ENCODE data around the gene TBL1XR1. TPM values are rescaled to one million over a fixed set of nuclear protein-coding genes. Genes with fewer than 3 reads are reported as not detected.

Gene TBL1XR1
- total RNA-seq, 1 donor from 2014 or later = 372 TPM

DNA sequence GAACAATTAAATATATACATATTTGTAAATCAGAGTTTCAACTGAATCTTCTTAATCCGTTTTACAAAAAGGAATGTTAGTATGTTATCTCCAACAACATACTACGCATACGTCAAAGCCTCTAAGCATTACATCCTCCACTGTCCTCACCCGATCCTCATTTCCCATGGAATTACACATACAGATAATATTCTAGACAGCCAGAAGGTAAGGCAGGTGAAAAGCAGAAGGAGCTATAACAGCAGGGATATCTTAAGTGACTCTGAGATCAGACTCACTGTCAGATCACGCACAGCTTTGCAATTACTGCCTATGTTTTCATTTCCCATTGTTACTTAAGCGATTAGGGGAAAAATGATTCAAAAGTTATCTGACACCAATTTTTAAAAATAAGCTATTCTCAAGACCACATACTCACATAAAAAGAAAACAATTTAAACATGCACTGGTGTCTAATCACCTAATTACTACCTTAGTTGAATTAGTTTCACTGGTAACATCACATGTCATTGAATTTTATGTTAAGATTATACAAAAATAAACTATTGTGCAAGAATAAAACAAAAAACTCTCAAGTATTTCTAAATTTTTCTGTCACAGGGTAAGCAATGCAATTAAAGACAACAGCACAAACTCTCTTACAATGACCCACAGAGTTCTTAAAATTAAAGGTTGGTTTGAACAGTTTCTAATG lies 92.8 kb downstream of the TBL1XR1 start:
- Mint-ChIP-seq H3K4me3 (no peak overlapping the region), H3K27ac (no peak overlapping the region), H3K36me3 (ENCODE audit: low read depth) (peaks cover 1% of the 10 kb centered on the region), H3K4me1 (peaks cover 60% of the 10 kb centered on the region), H3K9me3 (no peaks in the 10 kb centered on the region), H3K27me3 (no peaks in the 10 kb centered on the region)
- intact Hi-C loops (cut with micrococcal nuclease) = loop anchor here (2.0 kb wide), 1 partner anchor 16 kb away; no protein-coding TSS in a partner anchor
- TF ChIP-seq, protein P1, sequence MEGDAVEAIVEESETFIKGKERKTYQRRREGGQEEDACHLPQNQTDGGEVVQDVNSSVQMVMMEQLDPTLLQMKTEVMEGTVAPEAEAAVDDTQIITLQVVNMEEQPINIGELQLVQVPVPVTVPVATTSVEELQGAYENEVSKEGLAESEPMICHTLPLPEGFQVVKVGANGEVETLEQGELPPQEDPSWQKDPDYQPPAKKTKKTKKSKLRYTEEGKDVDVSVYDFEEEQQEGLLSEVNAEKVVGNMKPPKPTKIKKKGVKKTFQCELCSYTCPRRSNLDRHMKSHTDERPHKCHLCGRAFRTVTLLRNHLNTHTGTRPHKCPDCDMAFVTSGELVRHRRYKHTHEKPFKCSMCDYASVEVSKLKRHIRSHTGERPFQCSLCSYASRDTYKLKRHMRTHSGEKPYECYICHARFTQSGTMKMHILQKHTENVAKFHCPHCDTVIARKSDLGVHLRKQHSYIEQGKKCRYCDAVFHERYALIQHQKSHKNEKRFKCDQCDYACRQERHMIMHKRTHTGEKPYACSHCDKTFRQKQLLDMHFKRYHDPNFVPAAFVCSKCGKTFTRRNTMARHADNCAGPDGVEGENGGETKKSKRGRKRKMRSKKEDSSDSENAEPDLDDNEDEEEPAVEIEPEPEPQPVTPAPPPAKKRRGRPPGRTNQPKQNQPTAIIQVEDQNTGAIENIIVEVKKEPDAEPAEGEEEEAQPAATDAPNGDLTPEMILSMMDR (IDR thresholded peaks at IDR 0.05) = no peak
- ChIA-PET CTCF (interaction anchor here (1.4 kb wide), 1 partner anchor 93 kb away, joined by 3 read pairs; the partner anchor contains the start of gene TBL1XR1), POLR2A (interaction anchor here (0.6 kb wide), 1 partner anchor 34 kb away, joined by 3 read pairs; no protein-coding TSS in a partner anchor)
- DNase-seq = no peak
- no peak for ATAC-seq (ENCODE audit: low read depth)

DNA sequence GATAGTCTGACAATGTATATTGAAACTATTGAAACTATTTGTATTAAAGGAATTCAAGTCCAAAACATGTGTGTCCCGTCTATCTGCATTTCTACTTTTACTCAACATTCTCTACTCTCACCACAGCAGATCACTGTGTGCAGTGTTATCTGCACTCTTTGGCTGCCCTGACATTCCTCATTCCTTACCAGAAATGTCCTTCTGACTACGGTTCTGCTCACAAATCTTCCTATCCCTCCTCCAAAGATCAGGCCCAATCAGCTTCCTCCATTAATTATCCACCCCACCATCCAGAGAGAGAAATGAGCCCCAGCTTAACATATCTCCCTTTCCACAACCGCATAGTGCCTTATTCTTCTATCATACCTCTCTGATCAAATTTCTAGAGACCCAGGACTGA lies 94.7 kb downstream of the TBL1XR1 start:
- ATAC-seq (ENCODE audit: low read depth) (no peak), DNase-seq (no peak)
- Mint-ChIP-seq H3K4me3 (no peak overlapping the region), H3K9me3 (no peaks in the 10 kb centered on the region), H3K27ac (peak overlapping the region; percentile 0), H3K4me1 (peaks cover 48% of the 10 kb centered on the region), H3K36me3 (ENCODE audit: low read depth) (peaks cover 8% of the 10 kb centered on the region), H3K27me3 (no peaks in the 10 kb centered on the region)
- POLR2A ChIA-PET = no interaction called here
- TF ChIP-seq, protein P1 (IDR thresholded peaks at IDR 0.05) = no peak
- intact Hi-C loops (cut with micrococcal nuclease) = no loop called here
- CTCF ChIA-PET = no interaction called here

DNA sequence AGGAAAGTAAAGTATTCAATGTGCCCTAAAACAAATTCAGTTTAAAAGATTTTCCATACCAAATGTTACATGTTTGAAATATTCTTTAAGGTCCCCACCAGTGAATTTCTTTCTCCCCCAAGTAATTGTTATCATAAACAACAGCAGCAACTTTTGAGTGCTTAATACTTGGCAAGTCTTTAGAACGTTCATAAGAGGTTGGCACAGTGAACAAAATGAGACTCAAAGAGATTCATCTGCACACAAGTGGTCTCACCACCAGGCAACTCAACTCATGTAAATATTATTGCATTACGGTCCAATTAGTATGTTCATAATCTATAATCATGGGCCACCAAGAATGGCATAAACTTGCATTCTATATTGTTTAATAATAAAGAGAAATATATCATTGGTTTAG lies 98.7 kb downstream of the TBL1XR1 start:
- no peak overlapping the region for H3K27ac Mint-ChIP-seq
- ATAC-seq (ENCODE audit: low read depth) = no peak
- peaks cover 7% of the 10 kb centered on the region for H3K9me3 Mint-ChIP-seq
- DNase-seq = no peak
- peaks cover 30% of the 10 kb centered on the region for H3K4me1 Mint-ChIP-seq
- POLR2A ChIA-PET = no interaction called here
- CTCF ChIA-PET = no interaction called here
- intact Hi-C loops (cut with micrococcal nuclease) = loop anchor here (5.0 kb wide), 1 partner anchor 36 kb away; no protein-coding TSS in a partner anchor
- peaks cover 38% of the 10 kb centered on the region for H3K36me3 Mint-ChIP-seq (ENCODE audit: low read depth)
- TF ChIP-seq, protein P1 (IDR thresholded peaks at IDR 0.05) = no peak
- H3K4me3 Mint-ChIP-seq = no peak overlapping the region
- no peaks in the 10 kb centered on the region for H3K27me3 Mint-ChIP-seq

DNA sequence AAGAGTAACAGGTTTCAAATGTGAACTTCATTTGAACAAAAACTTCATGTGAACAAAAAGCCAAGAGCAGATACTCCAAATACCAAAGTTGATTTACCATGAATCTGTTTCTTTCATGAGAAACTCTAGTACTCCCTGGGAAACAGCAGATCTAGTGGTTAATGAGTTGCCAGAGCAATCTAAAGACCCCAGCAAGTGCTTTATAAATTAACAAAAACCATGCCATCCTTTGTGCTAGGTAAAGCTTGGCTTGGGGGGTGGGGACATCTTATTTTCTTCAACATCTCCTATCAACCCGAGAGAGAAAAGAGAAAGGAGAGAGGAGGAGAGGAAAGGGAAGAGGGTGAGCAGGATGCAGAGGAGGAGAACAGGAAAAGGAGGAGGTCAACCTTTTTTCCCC lies 100.7 kb downstream of the TBL1XR1 start:
- H3K36me3 Mint-ChIP-seq (ENCODE audit: low read depth) = peaks cover 57% of the 10 kb centered on the region
- intact Hi-C loops (cut with micrococcal nuclease) = loop anchor here (1.0 to 5.0 kb wide), 3 partner anchors 10 to 34 kb away; no protein-coding TSS in a partner anchor
- H3K9me3 Mint-ChIP-seq = peaks cover 18% of the 10 kb centered on the region
- peak overlapping the region; percentile 61 for H3K27ac Mint-ChIP-seq
- H3K27me3 Mint-ChIP-seq = no peaks in the 10 kb centered on the region
- TF ChIP-seq, protein P1 (IDR thresholded peaks at IDR 0.05) = no peak
- DNase-seq (no peak), ATAC-seq (ENCODE audit: low read depth) (no peak)
- POLR2A ChIA-PET = interaction anchor here (0.6 kb wide), 1 partner anchor 395 kb away, joined by 3 read pairs; no protein-coding TSS in a partner anchor
- CTCF ChIA-PET = no interaction called here
- H3K4me1 Mint-ChIP-seq = peaks cover 27% of the 10 kb centered on the region
- no peak overlapping the region for H3K4me3 Mint-ChIP-seq

DNA sequence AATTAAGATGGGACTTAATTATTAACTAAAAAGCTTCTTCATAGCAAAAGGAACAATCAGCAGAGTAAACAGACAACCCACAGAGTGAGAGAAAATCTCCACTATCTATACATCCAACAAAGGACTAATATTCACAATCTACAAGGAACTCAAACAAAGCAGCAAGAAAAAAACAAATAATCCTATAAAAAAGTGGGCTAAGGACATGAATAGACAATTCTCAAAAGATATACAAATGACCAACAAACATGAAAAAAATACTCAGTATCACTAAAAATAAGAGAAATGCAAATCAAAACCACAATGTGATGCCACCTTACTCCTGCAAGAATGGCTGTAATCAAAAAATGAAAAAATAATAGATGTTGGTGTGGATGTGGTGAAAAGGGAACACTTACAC lies 103.3 kb downstream of the TBL1XR1 start:
- Mint-ChIP-seq H3K4me3 (no peak overlapping the region), H3K9me3 (peaks cover 22% of the 10 kb centered on the region), H3K36me3 (ENCODE audit: low read depth) (peaks cover 74% of the 10 kb centered on the region), H3K27ac (no peak overlapping the region), H3K27me3 (no peaks in the 10 kb centered on the region), H3K4me1 (peaks cover 42% of the 10 kb centered on the region)
- DNase-seq (no peak), ATAC-seq (ENCODE audit: low read depth) (no peak)
- TF ChIP-seq, protein P1 (IDR thresholded peaks at IDR 0.05) = no peak
- CTCF ChIA-PET = no interaction called here
- intact Hi-C loops (cut with micrococcal nuclease) = no loop called here
- POLR2A ChIA-PET = no interaction called here
